ENCODE measurements around the gene FADS3. TPM values are rescaled to one million over a fixed set of nuclear protein-coding genes. Genes with fewer than 3 reads are reported as not detected.

FADS3 gene
- total and polyA plus RNA-seq, 7 experiments from 2014 or later, result 0.31 to 8.6 (median 2.1) TPM

DNA sequence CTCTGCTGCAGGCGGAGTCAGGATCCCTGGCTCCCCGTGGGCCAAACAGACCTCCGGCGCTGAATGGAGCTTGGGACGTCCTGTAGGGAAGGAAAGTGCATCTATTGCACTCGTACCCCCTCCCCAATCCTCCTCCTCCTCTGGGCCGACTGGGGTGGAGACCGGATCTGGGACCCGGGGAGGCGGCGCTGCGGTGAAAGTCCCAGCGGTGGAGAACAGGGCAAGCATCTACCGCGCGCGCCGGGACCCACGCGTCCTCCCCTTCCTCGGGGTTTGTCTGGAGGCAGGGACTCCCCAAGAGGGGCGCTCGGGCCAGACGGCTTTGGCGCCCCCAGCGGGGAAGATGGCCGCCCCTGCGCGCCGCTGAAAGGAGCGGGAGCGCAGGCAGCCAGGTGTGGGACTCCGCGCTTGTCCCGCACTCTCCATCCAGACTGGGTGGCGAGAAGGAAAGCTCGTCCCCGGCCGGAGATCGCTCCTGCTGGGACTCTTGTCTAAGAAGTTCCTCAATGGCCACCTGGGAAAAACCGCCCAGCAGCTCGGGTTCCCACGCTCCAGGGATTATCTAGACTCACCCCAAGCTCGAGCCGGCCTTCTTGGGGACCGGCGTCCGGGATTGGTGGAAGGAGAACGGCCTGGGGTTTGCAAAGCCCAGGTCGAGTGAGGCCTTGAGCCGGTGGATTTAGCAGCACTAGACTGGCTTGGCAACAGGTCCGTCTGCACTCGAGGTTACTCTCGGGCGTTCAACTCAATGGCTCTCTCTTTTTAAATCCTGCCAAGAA, 62.5 kb downstream of the FADS3 start:
- H3K36me3 Mint-ChIP-seq, result peaks cover 0 to 15% (median 3%) of the 10 kb centered on the region in 5 donors
- H3K4me3 Mint-ChIP-seq, result peak overlapping the region; percentile 77 to 91 (median 84)
- intact Hi-C loops (cut with micrococcal nuclease), result loop anchor here (1.0 to 5.0 kb wide), 2 partner anchors 37 to 63 kb away; partner anchors contain the start of genes FEN1 (in 2 of the 2), TMEM258 (in 2 of the 2) and FADS3 (in 1 of the 2)
- Histone ChIP-seq H3K27ac (ENCODE audit: low read depth, low read length) (no peak overlapping the region), H3K36me3 (ENCODE audit: control insufficient read depth in 2 of 3, insufficient read depth in 3 of 3, low read length in 3 of 3) (no peaks in the 10 kb centered on the region), H3K4me3 (ENCODE audit: low read length) (peak overlapping the region; percentile 64), H3K9me3 (ENCODE audit: control insufficient read depth in 2 of 3, low read length in 3 of 3) (no peaks in the 10 kb centered on the region), H3K4me1 (ENCODE audit: control insufficient read depth in 2 of 2, insufficient read depth in 2 of 2, low read length in 2 of 2) (peaks cover 5 to 11% of the 10 kb centered on the region in 2 donors), H3K27me3 (ENCODE audit: control insufficient read depth in 2 of 2, insufficient read depth in 2 of 2, low read length in 2 of 2) (no peaks in the 10 kb centered on the region)
- H3K9me3 Mint-ChIP-seq, result peaks cover 0 to 5% (median 0%) of the 10 kb centered on the region in 11 donors
- ChIA-PET POLR2A (no interaction called here), CTCF (interaction anchor here (1.1 to 1.3 kb wide), 2 partner anchors 11 to 279 kb away, joined by 3 read pairs; no protein-coding TSS in a partner anchor)
- H3K4me1 Mint-ChIP-seq, result peaks cover 17 to 61% (median 27%) of the 10 kb centered on the region in 7 donors
- H3K27me3 Mint-ChIP-seq, result peaks cover 0 to 46% (median 30%) of the 10 kb centered on the region in 5 donors
- DNase-seq, result peak in 7 of 9 donors; percentile 9 to 74 (median 31)
- H3K27ac Mint-ChIP-seq, result peak overlapping the region in 2 of 9 donors; percentile 63 to 93
- ATAC-seq, result peak; percentile 44

DNA sequence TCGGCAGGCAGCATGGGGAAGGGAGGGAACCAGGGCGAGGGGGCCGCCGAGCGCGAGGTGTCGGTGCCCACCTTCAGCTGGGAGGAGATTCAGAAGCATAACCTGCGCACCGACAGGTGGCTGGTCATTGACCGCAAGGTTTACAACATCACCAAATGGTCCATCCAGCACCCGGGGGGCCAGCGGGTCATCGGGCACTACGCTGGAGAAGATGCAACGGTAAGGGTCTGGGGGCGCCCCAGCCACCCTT, 63.0 kb downstream of the FADS3 start:
- Histone ChIP-seq H3K27ac (ENCODE audit: low read depth, low read length) (peak overlapping the region; percentile 43), H3K9me3 (ENCODE audit: control insufficient read depth in 2 of 3, low read length in 3 of 3) (no peaks in the 10 kb centered on the region), H3K36me3 (ENCODE audit: control insufficient read depth in 2 of 3, insufficient read depth in 3 of 3, low read length in 3 of 3) (no peaks in the 10 kb centered on the region), H3K4me1 (ENCODE audit: control insufficient read depth in 2 of 2, insufficient read depth in 2 of 2, low read length in 2 of 2) (peaks cover 5 to 11% of the 10 kb centered on the region in 2 donors), H3K27me3 (ENCODE audit: control insufficient read depth in 2 of 2, insufficient read depth in 2 of 2, low read length in 2 of 2) (no peaks in the 10 kb centered on the region), H3K4me3 (ENCODE audit: low read length) (peak overlapping the region; percentile 64)
- H3K27me3 Mint-ChIP-seq, result peaks cover 0 to 41% (median 25%) of the 10 kb centered on the region in 5 donors
- ChIA-PET POLR2A (no interaction called here), CTCF (interaction anchor here (1.3 kb wide), 1 partner anchor 10 kb away, joined by 3 read pairs; no protein-coding TSS in a partner anchor)
- H3K4me3 Mint-ChIP-seq, result peak overlapping the region; percentile 77 to 91 (median 84)
- peaks cover 0 to 12% (median 3%) of the 10 kb centered on the region in 5 donors for H3K36me3 Mint-ChIP-seq
- DNase-seq, result no peak
- H3K27ac Mint-ChIP-seq, result peak overlapping the region in 2 of 9 donors; percentile 81 to 93
- intact Hi-C loops (cut with micrococcal nuclease), result loop anchor here (1.0 to 5.0 kb wide), 2 partner anchors 36 to 64 kb away; partner anchors contain the start of genes FEN1 (in 2 of the 2), TMEM258 (in 2 of the 2) and FADS3 (in 1 of the 2)
- peaks cover 0 to 3% (median 0%) of the 10 kb centered on the region in 11 donors for H3K9me3 Mint-ChIP-seq
- ATAC-seq, result no peak
- H3K4me1 Mint-ChIP-seq, result peaks cover 12 to 56% (median 22%) of the 10 kb centered on the region in 7 donors

DNA sequence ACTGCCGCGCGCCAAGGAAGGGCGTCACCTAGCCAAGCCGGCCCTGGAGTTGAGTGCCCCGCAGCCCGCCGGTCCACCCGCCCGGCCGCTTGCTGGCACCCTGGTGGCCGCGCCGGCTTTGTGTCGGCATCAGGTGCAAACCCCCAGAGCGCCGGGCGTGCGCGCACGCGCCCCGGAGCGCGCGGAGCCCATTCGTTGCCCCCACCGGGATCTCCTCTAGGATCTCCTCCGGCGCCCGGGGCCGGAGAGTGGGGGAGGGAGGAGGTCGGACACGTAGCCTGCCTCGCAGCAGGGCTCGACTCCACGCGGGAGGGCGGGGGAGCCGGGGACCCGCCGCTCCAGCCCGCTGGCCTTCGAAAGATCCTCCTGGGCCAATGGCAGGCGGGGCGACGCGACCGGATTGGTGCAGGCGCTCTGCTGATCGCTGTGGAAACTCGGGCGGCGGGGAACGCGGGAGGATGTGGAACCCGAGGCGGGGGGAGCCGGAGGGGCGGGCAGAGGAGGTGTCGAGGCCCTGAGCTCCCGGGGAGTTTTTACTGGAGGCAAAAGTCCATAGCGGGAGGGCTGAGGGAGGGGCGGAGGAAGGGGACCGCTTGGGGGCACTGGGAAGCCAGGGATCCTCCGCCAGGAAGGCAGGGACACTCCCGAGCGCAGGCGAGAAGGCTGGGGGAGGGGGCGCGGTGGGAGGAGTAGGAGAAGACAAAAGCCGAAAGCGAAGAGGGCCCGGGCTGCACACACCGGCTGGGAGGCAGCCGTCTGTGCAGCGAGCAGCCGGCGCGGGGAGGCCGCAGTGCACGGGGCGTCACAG, 63.6 kb downstream of the FADS3 start, which contains the start of gene FADS2:
Gene FADS2, plus strand, starts transcription at position 730 of the 808 bp plus-strand sequence. CDS start 91 bp downstream, outside the sequence.
- H3K27ac Mint-ChIP-seq, result peak within 1 kb of the TSS in 4 of 9 donors; percentile 14 to 93 (median 80)
- peak within 1 kb of the TSS; percentile 43 for H3K27ac ChIP-seq (ENCODE audit: low read depth, low read length)
- ATAC-seq, result peak; percentile 92

DNA sequence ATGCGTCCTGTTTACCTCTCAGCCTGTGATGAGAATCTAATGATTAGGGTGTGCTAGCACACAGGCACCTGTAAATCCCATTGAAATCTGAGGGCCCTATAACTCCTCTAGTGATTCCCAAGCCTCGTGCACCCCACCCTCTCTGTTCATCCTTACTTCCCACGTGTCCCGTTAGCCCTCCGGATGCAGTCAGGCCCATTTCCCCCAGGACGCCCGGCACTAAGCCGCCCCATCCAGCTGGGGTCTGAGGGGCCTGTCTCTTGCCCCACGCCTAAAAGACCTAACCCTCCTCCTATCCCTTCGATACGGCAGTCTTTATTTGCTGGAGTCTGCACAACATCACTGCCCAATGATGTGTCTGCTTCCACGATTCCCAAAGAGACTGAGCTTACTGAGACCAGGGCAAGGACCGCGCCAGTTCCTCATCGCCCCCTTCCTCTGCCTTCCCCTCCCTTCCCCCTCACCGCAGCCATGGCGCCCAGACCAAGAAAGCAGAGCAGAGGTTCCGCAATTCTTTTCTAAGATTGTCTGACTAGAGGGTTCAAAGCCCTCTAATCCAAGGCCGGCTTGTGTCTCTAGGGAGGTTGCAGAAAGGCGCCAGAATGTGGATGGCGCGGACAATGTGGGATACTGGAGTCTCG, 64.3 kb downstream of the FADS3 start:
- Mint-ChIP-seq H3K27ac (peak overlapping the region in 3 of 9 donors; percentile 73 to 93 (median 86)), H3K27me3 (peaks cover 0 to 34% (median 23%) of the 10 kb centered on the region in 5 donors), H3K36me3 (peaks cover 0 to 17% (median 3%) of the 10 kb centered on the region in 5 donors), H3K4me1 (peaks cover 10 to 44% (median 17%) of the 10 kb centered on the region in 7 donors), H3K4me3 (peak overlapping the region; percentile 64 to 91 (median 82)), H3K9me3 (peaks cover 0 to 3% (median 0%) of the 10 kb centered on the region in 11 donors)
- Histone ChIP-seq H3K9me3 (ENCODE audit: control insufficient read depth in 2 of 3, low read length in 3 of 3) (no peaks in the 10 kb centered on the region), H3K36me3 (ENCODE audit: control insufficient read depth in 2 of 3, insufficient read depth in 3 of 3, low read length in 3 of 3) (no peaks in the 10 kb centered on the region), H3K4me3 (ENCODE audit: low read length) (peak overlapping the region; percentile 64), H3K27ac (ENCODE audit: low read depth, low read length) (peak overlapping the region; percentile 43), H3K27me3 (ENCODE audit: control insufficient read depth in 2 of 2, insufficient read depth in 2 of 2, low read length in 2 of 2) (no peaks in the 10 kb centered on the region), H3K4me1 (ENCODE audit: control insufficient read depth in 2 of 2, insufficient read depth in 2 of 2, low read length in 2 of 2) (peaks cover 5 to 11% of the 10 kb centered on the region in 2 donors)
- no peak for DNase-seq
- ChIA-PET POLR2A (no interaction called here), CTCF (no interaction called here)
- intact Hi-C loops (cut with micrococcal nuclease), result loop anchor here (1.0 to 5.0 kb wide), 3 partner anchors 10 to 65 kb away; partner anchors contain the start of genes FADS1 (in 2 of the 2) and FADS3 (in 1 of the 2)
- peak; percentile 26 for ATAC-seq

More for the DNA sequence above, 63.6 kb downstream of the FADS3 start, which contains the start of gene FADS2:
- Mint-ChIP-seq H3K4me1 (peaks cover 10 to 51% (median 21%) of the 10 kb centered on the region in 7 donors), H3K36me3 (peaks cover 0 to 17% (median 3%) of the 10 kb centered on the region in 5 donors), H3K27me3 (peaks cover 0 to 38% (median 24%) of the 10 kb centered on the region in 5 donors), H3K4me3 (peak within 1 kb of the TSS; percentile 77 to 91 (median 84)), H3K9me3 (peaks cover 0 to 3% (median 0%) of the 10 kb centered on the region in 11 donors)
- Histone ChIP-seq H3K4me1 (ENCODE audit: control insufficient read depth in 2 of 2, insufficient read depth in 2 of 2, low read length in 2 of 2) (peaks cover 5 to 11% of the 10 kb centered on the region in 2 donors), H3K27me3 (ENCODE audit: control insufficient read depth in 2 of 2, insufficient read depth in 2 of 2, low read length in 2 of 2) (no peaks in the 10 kb centered on the region), H3K4me3 (ENCODE audit: low read length) (peak within 1 kb of the TSS; percentile 64), H3K36me3 (ENCODE audit: control insufficient read depth in 2 of 3, insufficient read depth in 3 of 3, low read length in 3 of 3) (no peaks in the 10 kb centered on the region), H3K9me3 (ENCODE audit: control insufficient read depth in 2 of 3, low read length in 3 of 3) (no peaks in the 10 kb centered on the region)
- ChIA-PET CTCF (interaction anchor here (0.6 to 1.3 kb wide), 2 partner anchors 10 to 510 kb away, joined by 3 read pairs; no protein-coding TSS in a partner anchor), POLR2A (no interaction called here)
- intact Hi-C loops (cut with micrococcal nuclease), result loop anchor here (1.0 to 5.0 kb wide), 4 partner anchors 10 to 65 kb away; partner anchors contain the start of genes FADS1 (in 2 of the 2), FEN1 (in 2 of the 2), TMEM258 (in 2 of the 2) and FADS3 (in 1 of the 2)
- peak; percentile 44 to 94 (median 65) for DNase-seq

Small RNA genes within 50 kb of the gene (microRNA-seq; reads per million reads assigned to microRNA genes)
- not detected for gene MIR6746 (ENCODE audit: borderline microRNAs expressed)

Other genes starting within 250 kb of the FADS3 start
- gene DAGLA, start 211.2 kb downstream of the FADS3 start, total RNA-seq, result 1 to 10 TPM in 1 of 5 experiments, under 1 TPM in 4; 0.15 to 2.1 (median 0.35) TPM
- gene DAGLA, start 211.2 kb downstream of the FADS3 start, polyA plus RNA-seq, result under 1 TPM; 0.24 to 0.26 TPM
- gene MYRF, start 138.9 kb downstream of the FADS3 start, total RNA-seq, result 1 to 10 TPM in 1 of 5 experiments, under 1 TPM in 4; 0.19 to 1.5 (median 0.29) TPM
- under 1 TPM in 1 of 2 donors, not detected in 1; 0.44 TPM for gene MYRF, start 138.9 kb downstream of the FADS3 start, polyA plus RNA-seq
- 100 to 1,000 TPM in 1 of 5 experiments, 10 to 100 TPM in 4; 58.4 to 182 (median 83.3) TPM for gene TMEM258, start 98.9 kb downstream of the FADS3 start, total RNA-seq
- gene TMEM258, start 98.9 kb downstream of the FADS3 start, polyA plus RNA-seq, result 100 to 1,000 TPM; 149 to 229 TPM
- gene FEN1, start 98.6 kb downstream of the FADS3 start, total RNA-seq, result 100 to 1,000 TPM in 1 of 5 experiments, 10 to 100 TPM in 1, 1 to 10 TPM in 3; 7.6 to 101 (median 7.9) TPM
- gene FEN1, start 98.6 kb downstream of the FADS3 start, polyA plus RNA-seq, result 10 to 100 TPM; 10.3 to 17.7 TPM
- 10 to 100 TPM in 2 of 5 experiments, 1 to 10 TPM in 1, under 1 TPM in 2; 0.62 to 52.1 (median 2.3) TPM for gene FADS1, start 74.5 kb downstream of the FADS3 start, total RNA-seq
- gene FADS1, start 74.5 kb downstream of the FADS3 start, polyA plus RNA-seq, result 1 to 10 TPM in 1 of 2 donors, not detected in 1; 2.9 TPM
- gene FADS2, start 63.2 kb downstream of the FADS3 start, total RNA-seq, result 100 to 1,000 TPM in 1 of 5 experiments, 10 to 100 TPM in 1, 1 to 10 TPM in 1, under 1 TPM in 2; 0.19 to 192 (median 2.1) TPM
- 10 to 100 TPM in 1 of 2 donors, under 1 TPM in 1; 0.32 to 14.2 TPM for gene FADS2, start 63.2 kb downstream of the FADS3 start, polyA plus RNA-seq
- 1 to 10 TPM in 1 of 5 experiments, under 1 TPM in 1, not detected in 3; 0.49 to 1.9 TPM for gene RAB3IL1, start 26.0 kb upstream of the FADS3 start, total RNA-seq
- not detected for gene RAB3IL1, start 26.0 kb upstream of the FADS3 start, polyA plus RNA-seq
- 1 to 10 TPM in 2 of 5 experiments, under 1 TPM in 2, not detected in 1; 0.49 to 7.1 (median 0.75) TPM for gene BEST1, start 58.8 kb upstream of the FADS3 start, total RNA-seq
- 1 to 10 TPM in 1 of 2 donors, under 1 TPM in 1; 0.83 to 1.4 TPM for gene BEST1, start 58.8 kb upstream of the FADS3 start, polyA plus RNA-seq
- 1,000 to 10,000 TPM in 2 of 5 experiments, 100 to 1,000 TPM in 3; 684 to 3,858 (median 993) TPM for gene FTH1, start 76.1 kb upstream of the FADS3 start, total RNA-seq
- 1,000 to 10,000 TPM; 2,587 to 3,203 TPM for gene FTH1, start 76.1 kb upstream of the FADS3 start, polyA plus RNA-seq
- gene INCENP, start 232.5 kb upstream of the FADS3 start, total RNA-seq, result 100 to 1,000 TPM in 1 of 5 experiments, 10 to 100 TPM in 4; 18.6 to 124 (median 25.6) TPM
- 1 to 10 TPM; 2.8 to 4.0 TPM for gene INCENP, start 232.5 kb upstream of the FADS3 start, polyA plus RNA-seq

Measured in naive thymus-derived CD4-positive, alpha-beta T cell (primary cell).